Karpas-422 (cell line): ENCODE results near the gene SLC46A2. TPM values are rescaled to one million over a fixed set of nuclear protein-coding genes. Genes with fewer than 3 reads are reported as not detected.

ENCODE experiments used
- DNase-seq: peaks from one replicate; pipeline ENCODE4 v3.0.0-alpha.2; 2015
- H2AFZ ChIP-seq: fragments of 200-600 bp; sonication (generic); 2 replicates; pipeline ENCODE4 v1.6.1; 2014; ENCODE audit warnings: antibody characterized with exemption, low read length, mixed read lengths
- H3K27ac ChIP-seq: fragments of 200-600 bp; sonication (generic); 2 replicates; pipeline ENCODE4 v1.5.1; 2014; ENCODE audit warnings: mild to moderate bottlenecking, low read length, moderate library complexity
- H3K27me3 ChIP-seq: fragments of 200-600 bp; sonication (generic); 2 replicates; pipeline ENCODE4 v1.6.1; 2014; ENCODE audit warnings: low read length, mixed read lengths
- H3K36me3 ChIP-seq: fragments of 200-600 bp; sonication (generic); 2 replicates; pipeline ENCODE4 v1.6.1; 2014; ENCODE audit warnings: low read length, mixed read lengths; ENCODE audit not compliant: insufficient read depth
- H3K4me1 ChIP-seq: fragments of 200-600 bp; sonication (generic); 2 replicates; pipeline ENCODE4 v1.6.1; 2014; ENCODE audit warnings: mild to moderate bottlenecking, low read length, mixed read lengths
- H3K4me2 ChIP-seq: fragments of 200-600 bp; sonication (generic); 2 replicates; pipeline ENCODE4 v1.6.1; 2014; ENCODE audit warnings: low read length, low read depth, mild to moderate bottlenecking; ENCODE audit not compliant: poor library complexity, severe bottlenecking
- H3K4me3 ChIP-seq: fragments of 200-600 bp; sonication (generic); 2 replicates; pipeline ENCODE4 v1.5.1; 2014; ENCODE audit warnings: mild to moderate bottlenecking, antibody characterized with exemption, low read length, mixed read lengths
- H3K79me2 ChIP-seq: fragments of 200-600 bp; sonication (generic); 2 replicates; pipeline ENCODE4 v1.6.1; 2014; ENCODE audit warnings: mild to moderate bottlenecking, low read length, mixed read lengths
- H3K9ac ChIP-seq: fragments of 200-600 bp; sonication (generic); 2 replicates; pipeline ENCODE4 v1.6.0; 2014; ENCODE audit warnings: low read length
- H3K9me2 ChIP-seq: fragments of 200-600 bp; sonication (generic), shearing (Covaris generic); replicated peaks from 2 replicates; pipeline ENCODE4 v1.6.0; 2014; ENCODE audit warnings: mild to moderate bottlenecking, low read length, moderate library complexity; ENCODE audit not compliant: insufficient read depth
- H3K9me3 ChIP-seq: fragments of 300-700, 200-600 bp; sonication (generic); 2 replicates; pipeline ENCODE4 v1.6.1; 2014; ENCODE audit warnings: low read length, mixed read lengths
- H4K20me1 ChIP-seq: fragments of 200-600 bp; sonication (generic); 2 replicates; pipeline ENCODE4 v1.6.1; 2014; ENCODE audit warnings: mild to moderate bottlenecking, antibody characterized with exemption, low read length, low read depth; ENCODE audit not compliant: insufficient read depth
- total RNA-seq: library from RNA; depleted of rRNA; stranded (reverse); fragments of >200 nt; shearing (Covaris generic); gene quantifications from 2 replicates; pipeline ENCODE4 v1.2.3, GENCODE V29; 2014; ENCODE audit warnings: low replicate concordance

SLC46A2 gene
- total RNA-seq, 1 experiment from 2014 or later: not detected

DNA sequence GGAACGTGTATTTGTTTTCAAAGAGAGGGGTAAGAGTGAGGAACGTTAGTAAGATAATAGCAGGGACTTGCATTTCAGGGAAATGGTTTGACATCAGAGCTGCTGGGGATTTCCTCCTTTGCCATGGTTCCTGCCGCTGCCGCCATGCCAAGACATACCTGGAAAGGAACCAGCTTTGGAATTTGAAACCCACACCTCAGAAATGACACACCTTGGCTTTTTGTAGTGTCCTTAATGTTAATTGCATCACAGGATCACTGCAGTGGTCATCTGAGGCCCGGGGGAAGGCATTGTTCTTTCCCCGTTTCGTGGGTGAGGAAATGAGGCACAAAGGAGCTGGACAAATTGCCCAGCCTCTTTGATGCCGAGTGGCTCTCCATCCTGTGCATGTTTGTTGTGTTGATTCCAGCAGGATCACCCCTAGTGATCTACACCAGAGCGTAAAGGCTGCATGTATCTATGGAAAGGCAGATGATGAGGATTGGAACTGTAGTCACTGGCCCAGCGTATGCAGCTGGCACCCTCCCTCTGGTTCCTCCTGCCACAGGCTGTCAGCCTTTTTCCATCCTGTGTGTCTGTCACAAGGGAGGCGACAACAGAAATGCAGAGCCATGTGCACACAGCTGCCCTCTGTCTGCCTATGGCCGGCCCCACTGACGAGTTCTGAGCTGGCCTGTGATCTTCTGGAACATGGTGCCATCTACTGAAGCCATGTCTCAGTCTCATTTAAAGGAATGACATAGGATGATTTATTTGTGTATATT, 37.8 kb downstream of the SLC46A2 start:
- H3K79me2 ChIP-seq: peaks cover 22% of the 10 kb centered on the region

DNA sequence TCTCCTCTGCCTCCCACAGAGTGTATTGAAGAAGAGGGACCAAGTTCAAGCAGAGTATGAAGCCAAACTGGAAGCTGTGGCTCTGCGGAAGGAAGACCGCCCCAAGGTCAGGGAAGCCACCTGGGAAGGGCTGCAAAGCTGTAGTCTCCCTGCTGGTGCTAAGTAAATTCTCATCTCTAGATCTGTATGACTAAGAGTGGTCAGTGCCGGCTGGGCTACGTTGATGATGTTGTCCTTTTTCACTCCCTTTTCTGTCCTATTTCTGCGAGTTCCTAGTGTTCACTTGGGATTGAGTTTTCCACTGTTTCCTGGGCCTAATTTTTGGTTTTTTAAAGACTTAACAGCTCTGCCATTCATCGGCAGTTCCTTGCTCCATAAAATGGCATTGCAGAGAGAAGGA, 39.8 kb downstream of the SLC46A2 start:
- 0 out of 2 replicates have a peak overlapping the region, but pooled peaks have one; percentile 93 for H3K27ac ChIP-seq
- H3K9me3 ChIP-seq: no peaks in the 10 kb centered on the region
- no peak for DNase-seq
- no peak overlapping the region for H3K4me2 ChIP-seq
- H3K36me3 ChIP-seq: peaks cover 7% of the 10 kb centered on the region; the same call in 1 of the 2 replicates
- H3K9ac ChIP-seq: no peak overlapping the region
- no peaks in the 10 kb centered on the region for H3K9me2 ChIP-seq
- H3K27me3 ChIP-seq: no peaks in the 10 kb centered on the region
- H3K79me2 ChIP-seq: peaks cover 35% of the 10 kb centered on the region
- no peak overlapping the region for H3K4me3 ChIP-seq
- peaks cover 46% of the 10 kb centered on the region for H3K4me1 ChIP-seq
- no peak overlapping the region for H2AFZ ChIP-seq
- H4K20me1 ChIP-seq: no peaks in the 10 kb centered on the region

More for the DNA sequence above, 37.8 kb downstream of the SLC46A2 start:
- DNase-seq: no peak
- Histone ChIP-seq H3K27ac (no peak overlapping the region), H3K4me3 (no peak overlapping the region), H3K4me2 (no peak overlapping the region), H3K27me3 (no peaks in the 10 kb centered on the region), H3K4me1 (peaks cover 39% of the 10 kb centered on the region), H3K9me2 (no peaks in the 10 kb centered on the region), H3K36me3 (peaks cover 7% of the 10 kb centered on the region; the same call in 1 of the 2 replicates), H3K9ac (no peak overlapping the region), H4K20me1 (no peaks in the 10 kb centered on the region), H2AFZ (no peak overlapping the region), H3K9me3 (no peaks in the 10 kb centered on the region)

DNA sequence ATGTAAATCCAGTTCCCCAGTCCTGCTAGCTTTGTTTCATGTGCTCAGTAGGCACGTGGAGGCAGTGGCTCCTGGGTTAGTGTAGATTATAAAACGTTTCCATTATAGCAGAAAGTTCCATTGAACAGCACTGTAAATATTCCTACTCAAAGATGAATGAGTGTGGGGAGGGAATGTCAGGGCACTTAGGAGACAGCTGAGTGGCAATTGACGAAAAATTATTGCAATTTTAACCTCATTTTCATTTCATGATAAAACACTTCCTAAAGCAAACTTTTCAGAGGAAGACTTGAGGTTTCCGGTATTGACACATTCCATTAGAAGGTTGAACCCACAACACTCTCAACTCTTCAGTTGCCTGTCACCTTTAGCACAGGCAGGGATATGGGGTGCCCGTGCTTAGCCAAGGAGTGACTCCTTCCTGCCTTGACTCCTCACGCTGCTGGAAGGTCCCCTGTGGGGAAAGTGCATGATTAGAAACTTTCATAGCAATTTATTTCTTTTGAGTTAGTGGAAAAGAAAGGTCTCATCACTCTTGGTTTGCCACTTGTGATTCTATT, 41.2 kb downstream of the SLC46A2 start:
- Histone ChIP-seq H2AFZ (no peak overlapping the region), H3K4me2 (peak overlapping the region; percentile 23), H3K4me1 (peaks cover 60% of the 10 kb centered on the region), H3K9me2 (no peaks in the 10 kb centered on the region), H3K36me3 (peaks cover 7% of the 10 kb centered on the region; the same call in 1 of the 2 replicates), H3K9ac (peak overlapping the region; percentile 28; the same call in 1 of the 2 replicates), H3K27ac (peak overlapping the region; percentile 93), H3K27me3 (no peaks in the 10 kb centered on the region), H4K20me1 (no peaks in the 10 kb centered on the region), H3K4me3 (no peak overlapping the region), H3K79me2 (peaks cover 28% of the 10 kb centered on the region), H3K9me3 (no peaks in the 10 kb centered on the region)
- DNase-seq: peak; percentile 75

DNA sequence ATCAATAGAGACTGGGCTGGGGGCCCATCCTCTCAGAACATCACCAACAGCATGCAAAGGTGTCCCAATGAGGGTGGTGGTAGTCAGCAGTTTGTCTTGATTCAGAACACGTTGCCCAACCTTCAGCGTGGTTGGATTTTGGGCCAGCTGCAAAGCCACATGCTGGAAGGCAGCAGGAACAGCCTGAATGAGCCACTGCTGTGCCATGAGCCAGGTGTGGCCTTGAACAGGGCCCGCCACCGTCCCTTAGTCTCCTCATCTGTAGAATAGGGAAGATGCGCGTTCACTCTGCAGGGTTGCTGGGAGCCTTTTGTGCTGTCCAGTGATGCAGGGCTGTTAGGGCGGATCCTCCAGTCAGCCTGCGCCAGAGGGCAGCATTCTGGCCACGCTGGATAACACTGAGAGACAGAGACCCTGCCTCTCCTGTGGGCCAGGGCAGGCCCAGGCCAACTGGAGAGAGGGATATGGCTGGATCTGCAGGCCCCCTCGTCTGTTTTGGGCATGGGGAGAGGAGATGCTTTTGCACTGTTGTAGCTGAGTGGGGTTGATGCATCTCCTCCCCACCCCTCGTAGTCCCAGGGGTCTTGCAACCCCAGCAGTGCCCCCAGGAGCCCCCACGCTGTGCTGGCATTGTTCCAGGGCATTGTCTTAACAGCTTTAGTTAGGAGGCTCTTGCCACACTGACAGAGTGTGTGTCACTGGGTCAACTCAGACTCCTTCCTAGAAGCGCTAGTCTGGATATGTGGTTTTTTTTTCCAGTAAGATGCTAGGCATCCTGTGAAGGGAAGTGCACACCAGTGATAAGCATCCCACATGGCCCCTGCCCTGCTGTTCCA, 42.1 kb downstream of the SLC46A2 start:
- Histone ChIP-seq H3K9me3 (no peaks in the 10 kb centered on the region), H3K9ac (peak overlapping the region; percentile 28; the same call in 1 of the 2 replicates), H4K20me1 (no peaks in the 10 kb centered on the region), H3K4me3 (no peak overlapping the region), H3K4me2 (peak overlapping the region; percentile 23), H2AFZ (no peak overlapping the region), H3K4me1 (peaks cover 65% of the 10 kb centered on the region), H3K27ac (peak overlapping the region; percentile 93), H3K79me2 (peaks cover 28% of the 10 kb centered on the region), H3K27me3 (no peaks in the 10 kb centered on the region), H3K9me2 (no peaks in the 10 kb centered on the region), H3K36me3 (peaks cover 7% of the 10 kb centered on the region; the same call in 1 of the 2 replicates)
- DNase-seq: peak; percentile 62

DNA sequence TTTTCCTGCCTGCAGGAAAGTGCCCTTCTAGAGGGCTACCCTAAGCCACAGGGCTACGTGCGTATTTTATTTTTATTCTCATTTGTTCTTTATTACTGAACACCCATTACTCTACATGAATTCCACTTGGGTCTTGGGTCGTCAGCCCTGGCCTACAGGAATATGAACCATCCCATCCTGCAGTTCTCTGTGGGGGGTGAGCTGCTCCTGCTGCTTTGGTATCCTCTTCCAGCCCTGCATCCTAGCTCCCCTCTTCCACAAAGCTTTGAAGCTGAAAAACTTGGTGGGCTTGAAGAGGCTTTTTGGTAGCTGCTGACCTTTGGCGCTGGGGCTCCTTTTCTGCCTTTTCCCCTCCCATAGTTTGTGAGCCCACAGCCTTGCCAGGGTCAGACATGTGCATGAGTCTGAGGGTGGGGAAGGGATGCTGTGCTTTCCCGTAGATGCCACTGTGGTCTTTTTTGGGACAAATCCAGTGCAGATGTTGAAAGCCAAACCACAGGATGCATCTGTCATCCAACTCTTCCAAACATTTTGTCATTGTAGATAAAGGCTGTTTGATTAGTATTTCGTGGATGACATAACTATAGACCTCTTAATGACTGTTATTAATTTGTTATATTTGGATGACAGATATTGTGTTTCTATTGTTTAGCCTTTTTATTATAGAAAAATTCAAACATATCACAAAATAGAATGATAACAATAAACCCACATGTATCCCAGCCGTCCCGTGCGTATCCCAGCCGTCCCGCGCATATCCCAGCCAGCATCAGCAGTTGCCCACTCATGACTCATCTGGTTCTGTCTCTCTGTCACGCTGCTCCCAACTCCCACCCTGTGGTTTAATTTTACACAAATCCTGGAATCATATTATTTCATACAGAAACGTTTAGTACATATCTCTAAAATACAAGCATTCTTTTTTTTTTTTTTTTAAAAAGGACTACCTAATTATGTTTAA, 43.9 kb downstream of the SLC46A2 start:
- Histone ChIP-seq H3K4me1 (peaks cover 63% of the 10 kb centered on the region), H3K9me2 (no peaks in the 10 kb centered on the region), H4K20me1 (no peaks in the 10 kb centered on the region), H3K27me3 (no peaks in the 10 kb centered on the region), H3K9ac (no peak overlapping the region; the same call in 1 of the 2 replicates), H3K4me2 (peak overlapping the region; percentile 62), H3K4me3 (no peak overlapping the region), H3K27ac (peak overlapping the region; percentile 93), H3K79me2 (peaks cover 28% of the 10 kb centered on the region), H3K9me3 (no peaks in the 10 kb centered on the region), H2AFZ (no peak overlapping the region), H3K36me3 (peaks cover 7% of the 10 kb centered on the region; the same call in 1 of the 2 replicates)
- no peak for DNase-seq

DNA sequence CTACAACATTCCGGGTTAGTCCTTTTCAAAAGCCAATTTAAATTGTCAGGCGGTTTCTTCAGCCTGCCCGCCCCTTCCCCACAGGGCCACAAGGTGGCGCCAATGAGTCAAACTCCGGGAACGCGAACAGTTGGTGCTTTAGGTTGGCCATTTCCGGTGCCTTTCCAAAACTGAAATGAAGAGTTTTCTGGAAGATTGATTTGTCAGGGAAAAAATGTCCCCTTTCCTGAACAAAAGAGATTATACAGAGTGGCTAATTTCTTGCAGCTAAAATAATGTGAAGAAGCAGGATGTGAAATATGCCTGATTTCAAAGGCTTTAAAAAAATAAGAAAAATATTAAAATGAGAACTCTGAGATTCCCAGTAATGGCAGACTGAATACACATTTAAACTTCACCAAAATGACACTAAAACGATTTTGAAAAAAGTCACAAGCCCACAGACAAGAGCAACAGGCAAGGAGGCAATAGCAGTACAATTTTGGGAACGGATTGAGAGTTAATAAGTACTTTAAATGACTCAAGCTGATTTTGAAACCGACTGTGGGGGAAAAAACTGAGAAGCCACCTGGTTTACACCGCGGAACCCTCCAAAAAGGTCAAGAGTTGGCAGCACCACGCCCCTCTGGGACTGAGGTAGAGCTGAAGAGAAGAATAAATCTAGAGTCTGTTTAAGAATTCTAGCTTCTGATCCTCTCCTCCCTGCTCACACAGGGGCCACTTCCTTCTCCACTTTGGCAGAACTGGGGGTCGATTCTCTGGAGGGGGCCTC, 45.7 kb downstream of the SLC46A2 start:
- Histone ChIP-seq H3K9ac (peak overlapping the region; percentile 27), H3K79me2 (peaks cover 35% of the 10 kb centered on the region)

DNA sequence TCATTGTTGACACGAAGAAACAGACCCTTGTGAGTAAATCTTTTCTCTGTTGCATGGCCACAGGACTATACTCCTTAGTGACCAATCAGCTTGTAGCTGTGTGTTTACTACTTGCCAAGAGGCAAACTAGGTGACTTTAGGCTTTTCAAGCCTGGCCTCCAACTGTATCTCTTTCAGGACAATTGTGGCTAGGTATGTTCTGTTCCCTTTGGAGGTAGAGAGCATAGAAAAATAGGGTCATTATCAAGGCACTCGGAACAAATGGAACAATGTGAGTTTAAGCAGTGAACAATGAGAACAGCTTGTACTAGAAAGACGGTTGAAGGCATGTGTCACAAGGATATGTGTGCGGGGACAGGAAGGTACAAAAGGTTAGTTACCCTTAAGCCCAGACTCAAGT, 48.1 kb downstream of the SLC46A2 start:
- Histone ChIP-seq H2AFZ (no peak overlapping the region), H3K4me3 (no peak overlapping the region), H3K79me2 (peaks cover 23% of the 10 kb centered on the region), H3K4me1 (peaks cover 64% of the 10 kb centered on the region), H3K27ac (no peak overlapping the region), H3K9me2 (no peaks in the 10 kb centered on the region), H3K36me3 (peaks cover 4% of the 10 kb centered on the region; the same call in 1 of the 2 replicates), H3K27me3 (no peaks in the 10 kb centered on the region), H4K20me1 (no peaks in the 10 kb centered on the region), H3K4me2 (no peak overlapping the region), H3K9me3 (no peaks in the 10 kb centered on the region), H3K9ac (no peak overlapping the region)
- DNase-seq: no peak

More for the DNA sequence above, 45.7 kb downstream of the SLC46A2 start:
- peak overlapping the region; percentile 62 for H3K4me2 ChIP-seq
- DNase-seq: peak; percentile 94
- peak overlapping the region; percentile 93 for H3K27ac ChIP-seq
- H4K20me1 ChIP-seq: no peaks in the 10 kb centered on the region
- H3K27me3 ChIP-seq: no peaks in the 10 kb centered on the region
- H3K9me2 ChIP-seq: no peaks in the 10 kb centered on the region
- peak overlapping the region; percentile 26; the same call in 1 of the 2 replicates for H2AFZ ChIP-seq
- peak overlapping the region; percentile 55 for H3K4me3 ChIP-seq
- no peaks in the 10 kb centered on the region; the same call in 1 of the 2 replicates for H3K36me3 ChIP-seq
- no peaks in the 10 kb centered on the region for H3K9me3 ChIP-seq
- H3K4me1 ChIP-seq: peaks cover 67% of the 10 kb centered on the region
